Breast epithelium (tissue), 3 donors: ENCODE measurements around the gene GALM.

Source experiments
- POLR2A ChIP-seq: fragments of 450-650 bp; IDR thresholded peaks from one replicate; pipeline ENCODE4 v1.6.1; 2016; ENCODE audit warnings: antibody characterized with exemption, mild to moderate bottlenecking, moderate library complexity
- TF ChIP-seq, protein P1 (sequence below), 3 donors: fragments of 450-650 bp; IDR thresholded peaks; one replicate each; pipeline ENCODE4 v1.5.1; 2016 to 2017; ENCODE audit warnings: antibody characterized with exemption in 3 of 3, mild to moderate bottlenecking in 3 of 3, moderate library complexity in 3 of 3

DNA sequence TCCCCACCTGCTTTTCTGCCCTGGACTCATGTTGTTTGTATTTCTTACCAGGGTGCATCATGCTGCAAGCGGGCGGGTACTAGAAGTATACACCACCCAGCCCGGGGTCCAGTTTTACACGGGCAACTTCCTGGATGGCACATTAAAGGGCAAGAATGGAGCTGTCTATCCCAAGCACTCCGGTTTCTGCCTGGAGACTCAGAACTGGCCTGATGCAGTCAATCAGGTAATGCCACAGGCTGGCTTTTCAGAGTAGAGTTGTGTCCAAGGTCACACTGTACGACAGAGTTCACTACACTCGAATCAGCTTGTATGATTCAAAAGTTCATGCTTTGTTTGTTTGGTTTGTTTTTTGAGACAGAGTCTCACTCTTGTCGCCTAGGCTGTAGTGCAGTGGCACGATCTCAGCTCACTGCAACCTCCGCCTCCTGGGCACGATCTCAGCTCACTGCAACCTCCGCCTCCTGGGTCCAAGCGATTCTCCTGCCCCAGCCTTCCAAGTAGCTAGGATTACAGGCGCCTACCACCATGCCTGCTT is 65.8 kb downstream of the GALM start:
- no peak for TF ChIP-seq POLR2A
- TF ChIP-seq, protein P1, sequence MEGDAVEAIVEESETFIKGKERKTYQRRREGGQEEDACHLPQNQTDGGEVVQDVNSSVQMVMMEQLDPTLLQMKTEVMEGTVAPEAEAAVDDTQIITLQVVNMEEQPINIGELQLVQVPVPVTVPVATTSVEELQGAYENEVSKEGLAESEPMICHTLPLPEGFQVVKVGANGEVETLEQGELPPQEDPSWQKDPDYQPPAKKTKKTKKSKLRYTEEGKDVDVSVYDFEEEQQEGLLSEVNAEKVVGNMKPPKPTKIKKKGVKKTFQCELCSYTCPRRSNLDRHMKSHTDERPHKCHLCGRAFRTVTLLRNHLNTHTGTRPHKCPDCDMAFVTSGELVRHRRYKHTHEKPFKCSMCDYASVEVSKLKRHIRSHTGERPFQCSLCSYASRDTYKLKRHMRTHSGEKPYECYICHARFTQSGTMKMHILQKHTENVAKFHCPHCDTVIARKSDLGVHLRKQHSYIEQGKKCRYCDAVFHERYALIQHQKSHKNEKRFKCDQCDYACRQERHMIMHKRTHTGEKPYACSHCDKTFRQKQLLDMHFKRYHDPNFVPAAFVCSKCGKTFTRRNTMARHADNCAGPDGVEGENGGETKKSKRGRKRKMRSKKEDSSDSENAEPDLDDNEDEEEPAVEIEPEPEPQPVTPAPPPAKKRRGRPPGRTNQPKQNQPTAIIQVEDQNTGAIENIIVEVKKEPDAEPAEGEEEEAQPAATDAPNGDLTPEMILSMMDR (IDR thresholded peaks at IDR 0.05): no peak
